Common myeloid progenitor, CD34-positive (primary cell): ENCODE results near the gene ACBD4.

ENCODE experiments used
- CTCF ChIA-PET: fragments of 350-600 bp; sonication (Branson Sonifier 250); formaldehyde crosslinking; loops from one replicate; lab custom pipeline; 2021; ENCODE audit warnings: antibody characterized with exemption; lab: Charles Lee
- POLR2A ChIA-PET: fragments of 350-600 bp; sonication (Branson Sonifier 250); formaldehyde crosslinking; loops from one replicate; lab custom pipeline; 2021; ENCODE audit warnings: antibody characterized with exemption; lab: Charles Lee
- DNase-seq, 3 donors: peaks; one replicate each; pipeline versions ENCODE4 v3.0.0 to v3.0.0-alpha.2; 2013
- H3K27ac ChIP-seq, 2 experiments: 1 replicate in 1 of 2; 2 replicates in 1 of 2; pipeline ENCODE4 v1.7.0; 2013; ENCODE audit warnings: inconsistent platforms in 2 of 2, low read length in 2 of 2, mild to moderate bottlenecking in 2 of 2, low read depth in 1 of 2, moderate library complexity in 1 of 2; ENCODE audit not compliant: severe bottlenecking in 2 of 2, insufficient read depth in 1 of 2, poor library complexity in 1 of 2
- H3K27me3 ChIP-seq, 5 experiments: replicated peaks in 2 of 5; 1 replicate in 3 of 5; 2 replicates in 2 of 5; pipeline versions ENCODE4 v1.6.1 to v1.7.0; 2013; ENCODE audit warnings: low read length in 4 of 5, mild to moderate bottlenecking in 2 of 5, moderate library complexity in 2 of 5, inconsistent platforms in 1 of 5; ENCODE audit not compliant: insufficient read depth in 5 of 5, control insufficient read depth in 4 of 5
- H3K36me3 ChIP-seq, 4 experiments: 1 replicate in 2 of 4; 2 replicates in 2 of 4; pipeline versions ENCODE4 v1.6.1 to v1.7.0; 2013; ENCODE audit warnings: low read length in 3 of 4, control low read depth in 1 of 4, mild to moderate bottlenecking in 1 of 4; ENCODE audit not compliant: control insufficient read depth in 4 of 4, insufficient read depth in 4 of 4
- H3K4me1 ChIP-seq, 4 experiments: 1 replicate in 3 of 4; 2 replicates in 1 of 4; pipeline versions ENCODE4 v1.6.1 to v1.7.1; 2013; ENCODE audit warnings: low read length in 3 of 4, mild to moderate bottlenecking in 3 of 4, control low read depth in 1 of 4, inconsistent platforms in 1 of 4, moderate library complexity in 1 of 4; ENCODE audit not compliant: control insufficient read depth in 4 of 4, insufficient read depth in 4 of 4; ENCODE audit errors: control extremely low read depth in 1 of 4
- H3K4me3 ChIP-seq, 7 experiments: 1 replicate in 4 of 7; 2 replicates in 3 of 7; pipeline versions ENCODE4 v1.5.1 to v1.7.0; 2013; ENCODE audit warnings: mild to moderate bottlenecking in 7 of 7, low read length in 6 of 7, moderate library complexity in 6 of 7, inconsistent platforms in 2 of 7, low read depth in 2 of 7, control low read depth in 1 of 7; ENCODE audit not compliant: insufficient read depth in 4 of 7, control insufficient read depth in 1 of 7; ENCODE audit errors: extremely low read depth in 1 of 7
- H3K9me3 ChIP-seq, 5 experiments: 1 replicate in 4 of 5; 2 replicates in 1 of 5; pipeline versions ENCODE4 v1.6.1 to v1.7.1; 2013; ENCODE audit warnings: low read length in 4 of 5, mild to moderate bottlenecking in 2 of 5, inconsistent platforms in 1 of 5, low read depth in 1 of 5, moderate library complexity in 1 of 5; ENCODE audit not compliant: control insufficient read depth in 4 of 5, insufficient read depth in 2 of 5; ENCODE audit errors: control extremely low read depth in 1 of 5
- WGBS: methylation state at CpG from one replicate; pipeline ENCODE4 v1.1.5; 2013; ENCODE audit not compliant: insufficient coverage; 5-methylcytosine and 5-hydroxymethylcytosine counted together

ACBD4 gene

DNA sequence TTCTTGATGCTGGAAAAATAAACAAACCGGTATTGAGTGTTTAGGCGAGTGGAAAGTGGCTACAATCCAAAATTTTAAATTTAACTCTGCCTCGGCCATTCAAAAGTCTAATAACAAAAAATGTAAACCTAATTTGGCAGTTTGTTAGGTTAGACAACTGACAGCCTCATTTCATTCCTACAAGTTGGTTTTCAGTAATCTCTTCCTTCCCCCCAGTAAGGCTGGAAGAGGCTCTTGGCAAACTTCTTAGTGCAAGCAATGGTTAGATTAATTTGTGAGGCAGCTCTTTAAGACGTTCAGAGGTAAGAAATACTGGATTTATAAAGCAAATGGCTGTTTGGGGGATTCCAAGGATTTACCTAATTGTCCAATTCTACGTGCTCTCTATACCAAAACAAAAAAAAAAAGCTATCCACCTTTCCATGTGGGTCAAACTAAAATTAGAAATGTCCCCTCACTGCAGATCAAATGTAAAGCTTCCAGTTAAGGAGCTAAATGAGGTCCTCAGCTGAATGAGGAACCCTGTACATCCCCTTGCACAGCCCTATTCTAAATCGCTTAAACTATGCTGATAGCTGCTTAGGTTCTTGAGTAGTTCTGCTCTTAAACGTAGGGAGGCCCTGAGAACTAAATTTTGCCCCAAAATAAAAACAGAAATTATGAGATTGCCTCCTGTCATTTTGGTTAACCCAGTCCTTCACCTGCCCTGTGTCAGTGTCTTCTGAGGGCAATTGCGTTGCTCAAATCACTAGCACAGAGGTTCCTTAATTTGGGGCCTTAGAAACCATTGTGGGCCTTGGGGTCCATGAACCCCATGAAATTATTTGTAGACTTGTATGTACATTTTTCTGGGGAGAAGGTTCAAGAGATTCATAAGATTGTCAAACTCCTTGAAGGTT lies 15.7 kb downstream of the ACBD4 start:
- CTCF ChIA-PET = interaction anchor here (0.7 to 9.2 kb wide), 13 partner anchors 9 to 84 kb away, joined by 3 to 148 read pairs (median 10); partner anchors contain the start of genes ACBD4 and HEXIM2
- Histone ChIP-seq H3K27me3 (no peaks in the 10 kb centered on the region), H3K36me3 (no peaks in the 10 kb centered on the region), H3K4me1 (peaks cover 16 to 52% (median 45%) of the 10 kb centered on the region in 4 experiments), H3K4me3 (peak overlapping the region in 4 of 7 experiments; percentile 31 to 91 (median 54)), H3K9me3 (no peaks in the 10 kb centered on the region), H3K27ac (peak overlapping the region in 1 of 2 experiments; percentile 56)
- WGBS = 69% methylated on average over 3 of the region's 8 CpGs
- POLR2A ChIA-PET = interaction anchor here (6.4 kb wide), 1 partner anchor 8 kb away, joined by 194 read pairs; the partner anchor contains the start of gene HEXIM2
- peak in 2 of 3 donors; percentile 33 to 34 for DNase-seq

GRCh38 chr17:45155029-45155428 lies 19.5 kb downstream of the ACBD4 start:
- ChIA-PET POLR2A (no interaction called here), CTCF (interaction anchor here (0.6 to 4.9 kb wide), 9 partner anchors 9 to 156 kb away, joined by 3 to 27 read pairs (median 4); partner anchors contain the start of gene ACBD4)
- H3K27ac ChIP-seq = no peak overlapping the region
- WGBS = 100% methylated on average over 1 of the region's 4 CpGs
- H3K36me3 ChIP-seq = peaks cover 0 to 3% (median 0%) of the 10 kb centered on the region in 4 experiments
- no peaks in the 10 kb centered on the region for H3K9me3 ChIP-seq
- peak in 1 of 3 donors; percentile 38 for DNase-seq
- peaks cover 23 to 51% (median 42%) of the 10 kb centered on the region in 4 experiments for H3K4me1 ChIP-seq
- no peaks in the 10 kb centered on the region for H3K27me3 ChIP-seq
- no peak overlapping the region for H3K4me3 ChIP-seq

GRCh38 chr17:45155483-45155882 lies 20.0 kb downstream of the ACBD4 start:
- Histone ChIP-seq H3K36me3 (peaks cover 0 to 3% (median 0%) of the 10 kb centered on the region in 4 experiments), H3K4me3 (no peak overlapping the region), H3K4me1 (peaks cover 23 to 51% (median 39%) of the 10 kb centered on the region in 4 experiments), H3K27ac (peak overlapping the region in 1 of 2 experiments; percentile 59), H3K27me3 (no peaks in the 10 kb centered on the region), H3K9me3 (no peaks in the 10 kb centered on the region)
- POLR2A ChIA-PET = no interaction called here
- no peak for DNase-seq
- 92% methylated on average over 2 of the region's 2 CpGs for WGBS
- CTCF ChIA-PET = interaction anchor here (0.6 to 4.9 kb wide), 9 partner anchors 9 to 155 kb away, joined by 3 to 27 read pairs (median 4); partner anchors contain the start of gene ACBD4

- DNase-seq = no peak
- Histone ChIP-seq H3K9me3 (no peaks in the 10 kb centered on the region), H3K27ac (no peak overlapping the region), H3K4me1 (peaks cover 17 to 45% (median 34%) of the 10 kb centered on the region in 4 experiments), H3K27me3 (no peaks in the 10 kb centered on the region), H3K36me3 (peaks cover 0 to 3% (median 0%) of the 10 kb centered on the region in 4 experiments), H3K4me3 (no peak overlapping the region)
- WGBS = no CpG with 5 or more reads among the region's 3 CpGs
- CTCF ChIA-PET = interaction anchor here (1.4 to 4.9 kb wide), 4 partner anchors 21 to 80 kb away, joined by 4 to 27 read pairs (median 10); partner anchors contain the start of gene ACBD4
- POLR2A ChIA-PET = no interaction called here
Measured at GRCh38 chr17:45156242-45156641, 20.8 kb downstream of the ACBD4 start.

- WGBS = 0% methylated on average over 37 of the region's 48 CpGs
- Histone ChIP-seq H3K4me3 (peak overlapping the region; percentile 86 to 97 (median 96)), H3K27me3 (no peaks in the 10 kb centered on the region), H3K9me3 (no peaks in the 10 kb centered on the region), H3K27ac (peak overlapping the region; percentile 98 to 99), H3K36me3 (peaks cover 0 to 3% (median 0%) of the 10 kb centered on the region in 4 experiments), H3K4me1 (peaks cover 13 to 54% (median 44%) of the 10 kb centered on the region in 4 experiments)
- ChIA-PET POLR2A (interaction anchor here (0.6 to 6.0 kb wide), 11 partner anchors 9 to 156 kb away, joined by 3 to 194 read pairs (median 6); partner anchors contain the start of genes ACBD4, FMNL1, HEXIM1 and MAP3K14), CTCF (interaction anchor here (0.9 to 6.2 kb wide), 7 partner anchors 10 to 36 kb away, joined by 3 to 93 read pairs (median 8); partner anchors contain the start of genes ACBD4, HEXIM1 and PLCD3)
- DNase-seq = peak; percentile 77 to 90 (median 85)
Measured at GRCh38 chr17:45160447-45161287, 25.2 kb downstream of the ACBD4 start.

- peaks cover 0 to 3% (median 0%) of the 10 kb centered on the region in 4 experiments for H3K36me3 ChIP-seq
- DNase-seq = peak; percentile 100
- CTCF ChIA-PET = interaction anchor here (0.9 to 6.2 kb wide), 7 partner anchors 9 to 35 kb away, joined by 3 to 93 read pairs (median 8); partner anchors contain the start of genes ACBD4, HEXIM1 and PLCD3
- peak within 1 kb of the TSS; percentile 86 to 97 (median 96) for H3K4me3 ChIP-seq
- H3K4me1 ChIP-seq = peaks cover 13 to 54% (median 46%) of the 10 kb centered on the region in 4 experiments
- H3K27me3 ChIP-seq = no peaks in the 10 kb centered on the region
- no peaks in the 10 kb centered on the region for H3K9me3 ChIP-seq
- 0% methylated on average over 52 of the region's 53 CpGs for WGBS
- POLR2A ChIA-PET = interaction anchor here (0.6 to 6.0 kb wide), 12 partner anchors 9 to 156 kb away, joined by 3 to 194 read pairs (median 6); partner anchors contain the start of genes ACBD4, FMNL1, HEXIM1 and MAP3K14
- peak within 1 kb of the TSS; percentile 98 to 99 for H3K27ac ChIP-seq
Measured at GRCh38 chr17:45161288-45162024, 26.0 kb downstream of the ACBD4 start, which contains the start of gene HEXIM2. TSS of gene HEXIM2 (plus strand) at chr17:45161875. CDS start at chr17:45162794, 919 bp downstream.
